ENCODE measurements around the gene SOS2.

The SOS2 gene

GRCh38 chr14:50225067-50225973, 6.1 kb downstream of the SOS2 start:
- H3K9me3 ChIP-seq (ENCODE audit: control insufficient read depth, low read depth, low read length) = no peaks in the 10 kb centered on the region
- H3K36me3 ChIP-seq (ENCODE audit: control insufficient read depth, low read depth, low read length) = no peaks in the 10 kb centered on the region
- H3K9ac ChIP-seq (ENCODE audit: low read length) = no peak overlapping the region
- H3K27ac ChIP-seq (ENCODE audit: low read length) = no peak overlapping the region
- peaks cover 18% of the 10 kb centered on the region for H3K4me1 ChIP-seq (ENCODE audit: control insufficient read depth, low read depth, low read length)
- H3K27me3 ChIP-seq (ENCODE audit: control insufficient read depth, insufficient read depth, low read length) = peaks cover 1% of the 10 kb centered on the region
- no peak overlapping the region for H3K4me3 ChIP-seq (ENCODE audit: low read length)

- H3K4me1 ChIP-seq (ENCODE audit: control insufficient read depth, low read depth, low read length) = peaks cover 11% of the 10 kb centered on the region
- H3K4me3 ChIP-seq (ENCODE audit: low read length) = no peak overlapping the region
- no peaks in the 10 kb centered on the region for H3K9me3 ChIP-seq (ENCODE audit: control insufficient read depth, low read depth, low read length)
- H3K27ac ChIP-seq (ENCODE audit: low read length) = no peak overlapping the region
- H3K27me3 ChIP-seq (ENCODE audit: control insufficient read depth, insufficient read depth, low read length) = no peaks in the 10 kb centered on the region
- H3K36me3 ChIP-seq (ENCODE audit: control insufficient read depth, low read depth, low read length) = no peaks in the 10 kb centered on the region
- no peak overlapping the region for H3K9ac ChIP-seq (ENCODE audit: low read length)
Measured at GRCh38 chr14:50222055-50222613, 9.2 kb downstream of the SOS2 start.

- H3K27me3 ChIP-seq (ENCODE audit: control insufficient read depth, insufficient read depth, low read length) = no peaks in the 10 kb centered on the region
- H3K4me1 ChIP-seq (ENCODE audit: control insufficient read depth, low read depth, low read length) = no peaks in the 10 kb centered on the region
- no peak overlapping the region for H3K4me3 ChIP-seq (ENCODE audit: low read length)
- H3K27ac ChIP-seq (ENCODE audit: low read length) = no peak overlapping the region
- H3K36me3 ChIP-seq (ENCODE audit: control insufficient read depth, low read depth, low read length) = no peaks in the 10 kb centered on the region
- H3K9me3 ChIP-seq (ENCODE audit: control insufficient read depth, low read depth, low read length) = no peaks in the 10 kb centered on the region
- H3K9ac ChIP-seq (ENCODE audit: low read length) = no peak overlapping the region
Measured at GRCh38 chr14:50218501-50218900, 12.9 kb downstream of the SOS2 start.

- H3K9me3 ChIP-seq (ENCODE audit: control insufficient read depth, low read depth, low read length) = no peaks in the 10 kb centered on the region
- no peak overlapping the region for H3K9ac ChIP-seq (ENCODE audit: low read length)
- no peak overlapping the region for H3K4me3 ChIP-seq (ENCODE audit: low read length)
- no peaks in the 10 kb centered on the region for H3K27me3 ChIP-seq (ENCODE audit: control insufficient read depth, insufficient read depth, low read length)
- H3K36me3 ChIP-seq (ENCODE audit: control insufficient read depth, low read depth, low read length) = no peaks in the 10 kb centered on the region
- no peaks in the 10 kb centered on the region for H3K4me1 ChIP-seq (ENCODE audit: control insufficient read depth, low read depth, low read length)
- no peak overlapping the region for H3K27ac ChIP-seq (ENCODE audit: low read length)
Measured at GRCh38 chr14:50215416-50215815, 16.0 kb downstream of the SOS2 start.

GRCh38 chr14:50213795-50214194, 17.6 kb downstream of the SOS2 start:
- Histone ChIP-seq H3K4me1 (ENCODE audit: control insufficient read depth, low read depth, low read length) (no peaks in the 10 kb centered on the region), H3K9ac (ENCODE audit: low read length) (no peak overlapping the region), H3K9me3 (ENCODE audit: control insufficient read depth, low read depth, low read length) (no peaks in the 10 kb centered on the region), H3K4me3 (ENCODE audit: low read length) (no peak overlapping the region), H3K36me3 (ENCODE audit: control insufficient read depth, low read depth, low read length) (no peaks in the 10 kb centered on the region), H3K27ac (ENCODE audit: low read length) (no peak overlapping the region), H3K27me3 (ENCODE audit: control insufficient read depth, insufficient read depth, low read length) (no peaks in the 10 kb centered on the region)

GRCh38 chr14:50212726-50213125, 18.7 kb downstream of the SOS2 start:
- Histone ChIP-seq H3K4me1 (ENCODE audit: control insufficient read depth, low read depth, low read length) (no peaks in the 10 kb centered on the region), H3K27me3 (ENCODE audit: control insufficient read depth, insufficient read depth, low read length) (no peaks in the 10 kb centered on the region)

GRCh38 chr14:50210074-50210473, 21.3 kb downstream of the SOS2 start:
- Histone ChIP-seq H3K9me3 (ENCODE audit: control insufficient read depth, low read depth, low read length) (no peaks in the 10 kb centered on the region), H3K4me3 (ENCODE audit: low read length) (no peak overlapping the region), H3K27me3 (ENCODE audit: control insufficient read depth, insufficient read depth, low read length) (no peaks in the 10 kb centered on the region), H3K27ac (ENCODE audit: low read length) (no peak overlapping the region), H3K4me1 (ENCODE audit: control insufficient read depth, low read depth, low read length) (no peaks in the 10 kb centered on the region), H3K9ac (ENCODE audit: low read length) (no peak overlapping the region), H3K36me3 (ENCODE audit: control insufficient read depth, low read depth, low read length) (no peaks in the 10 kb centered on the region)

More at GRCh38 chr14:50212726-50213125, 18.7 kb downstream of the SOS2 start:
- Histone ChIP-seq H3K9ac (ENCODE audit: low read length) (no peak overlapping the region), H3K9me3 (ENCODE audit: control insufficient read depth, low read depth, low read length) (no peaks in the 10 kb centered on the region), H3K27ac (ENCODE audit: low read length) (no peak overlapping the region), H3K36me3 (ENCODE audit: control insufficient read depth, low read depth, low read length) (no peaks in the 10 kb centered on the region), H3K4me3 (ENCODE audit: low read length) (no peak overlapping the region)

GRCh38 chr14:50198499-50198898, 32.9 kb downstream of the SOS2 start:
- no peak overlapping the region for H3K9ac ChIP-seq (ENCODE audit: low read length)
- no peak overlapping the region for H3K27ac ChIP-seq (ENCODE audit: low read length)
- H3K27me3 ChIP-seq (ENCODE audit: control insufficient read depth, insufficient read depth, low read length) = no peaks in the 10 kb centered on the region
- H3K4me1 ChIP-seq (ENCODE audit: control insufficient read depth, low read depth, low read length) = no peaks in the 10 kb centered on the region
- no peak overlapping the region for H3K4me3 ChIP-seq (ENCODE audit: low read length)
- no peaks in the 10 kb centered on the region for H3K9me3 ChIP-seq (ENCODE audit: control insufficient read depth, low read depth, low read length)
- H3K36me3 ChIP-seq (ENCODE audit: control insufficient read depth, low read depth, low read length) = peaks cover 3% of the 10 kb centered on the region

GRCh38 chr14:50191499-50191898, 39.9 kb downstream of the SOS2 start:
- Histone ChIP-seq H3K9ac (ENCODE audit: low read length) (no peak overlapping the region), H3K27ac (ENCODE audit: low read length) (no peak overlapping the region), H3K9me3 (ENCODE audit: control insufficient read depth, low read depth, low read length) (no peaks in the 10 kb centered on the region), H3K27me3 (ENCODE audit: control insufficient read depth, insufficient read depth, low read length) (no peaks in the 10 kb centered on the region), H3K36me3 (ENCODE audit: control insufficient read depth, low read depth, low read length) (no peaks in the 10 kb centered on the region), H3K4me3 (ENCODE audit: low read length) (no peak overlapping the region), H3K4me1 (ENCODE audit: control insufficient read depth, low read depth, low read length) (no peaks in the 10 kb centered on the region)

- Histone ChIP-seq H3K36me3 (ENCODE audit: control insufficient read depth, low read depth, low read length) (no peaks in the 10 kb centered on the region), H3K4me3 (ENCODE audit: low read length) (no peak overlapping the region), H3K9me3 (ENCODE audit: control insufficient read depth, low read depth, low read length) (no peaks in the 10 kb centered on the region), H3K27ac (ENCODE audit: low read length) (no peak overlapping the region), H3K9ac (ENCODE audit: low read length) (no peak overlapping the region), H3K4me1 (ENCODE audit: control insufficient read depth, low read depth, low read length) (no peaks in the 10 kb centered on the region), H3K27me3 (ENCODE audit: control insufficient read depth, insufficient read depth, low read length) (no peaks in the 10 kb centered on the region)
Measured at GRCh38 chr14:50186107-50186506, 45.3 kb downstream of the SOS2 start.

GRCh38 chr14:50173891-50174290, 57.5 kb downstream of the SOS2 start:
- no peaks in the 10 kb centered on the region for H3K27me3 ChIP-seq (ENCODE audit: control insufficient read depth, insufficient read depth, low read length)
- H3K9ac ChIP-seq (ENCODE audit: low read length) = no peak overlapping the region
- H3K36me3 ChIP-seq (ENCODE audit: control insufficient read depth, low read depth, low read length) = no peaks in the 10 kb centered on the region
- no peak overlapping the region for H3K4me3 ChIP-seq (ENCODE audit: low read length)
- no peaks in the 10 kb centered on the region for H3K9me3 ChIP-seq (ENCODE audit: control insufficient read depth, low read depth, low read length)
- no peak overlapping the region for H3K27ac ChIP-seq (ENCODE audit: low read length)
- no peaks in the 10 kb centered on the region for H3K4me1 ChIP-seq (ENCODE audit: control insufficient read depth, low read depth, low read length)

GRCh38 chr14:50171895-50172294, 59.5 kb downstream of the SOS2 start:
- no peaks in the 10 kb centered on the region for H3K27me3 ChIP-seq (ENCODE audit: control insufficient read depth, insufficient read depth, low read length)
- H3K9me3 ChIP-seq (ENCODE audit: control insufficient read depth, low read depth, low read length) = no peaks in the 10 kb centered on the region
- no peaks in the 10 kb centered on the region for H3K4me1 ChIP-seq (ENCODE audit: control insufficient read depth, low read depth, low read length)
- no peaks in the 10 kb centered on the region for H3K36me3 ChIP-seq (ENCODE audit: control insufficient read depth, low read depth, low read length)
- H3K9ac ChIP-seq (ENCODE audit: low read length) = no peak overlapping the region
- no peak overlapping the region for H3K27ac ChIP-seq (ENCODE audit: low read length)
- no peak overlapping the region for H3K4me3 ChIP-seq (ENCODE audit: low read length)

Measured in iPS-18a (cell line).